ENCODE measurements around the gene PNMA3. TPM values are rescaled to one million over a fixed set of nuclear protein-coding genes. Genes with fewer than 3 reads are reported as not detected.
"Not testable (repeated sequence)": the region's sequence is repeated elsewhere in the genome, so short reads cannot be mapped to it uniquely, and the experiment has no call there.

The PNMA3 gene
- total RNA-seq (1.7 TPM), polyA plus RNA-seq (ENCODE audit: insufficient read depth, low read depth, low replicate concordance) (4.3 TPM)
- long read RNA-seq, donor 1, partial matches to known transcripts, result 7 of 11 reads
- long read RNA-seq, donor 1, other reads (novel, unspliced or antisense), result 0 of 11 reads
- long read RNA-seq, donor 2, partial matches to known transcripts, result 11 of 16 reads
- long read RNA-seq, donor 2, other reads (novel, unspliced or antisense), result 0 of 16 reads
- long read RNA-seq, donor 3, transcript PNMA3-202 (1 exons, 1,432 nt), result major isoform, 8 of 15 reads
- long read RNA-seq, donor 3, partial matches to known transcripts, result 7 of 15 reads
- long read RNA-seq, donor 3, other reads (novel, unspliced or antisense), result 0 of 15 reads
- long read RNA-seq, donor 4, partial matches to known transcripts, result 0 of 4 reads
- long read RNA-seq, donor 4, other reads (novel, unspliced or antisense), result 0 of 4 reads
- long read RNA-seq, donor 5, result 0 reads
- long read RNA-seq, donor 6, result 0 reads
- long read RNA-seq, donor 7, partial matches to known transcripts, result 1 of 2 reads
- long read RNA-seq, donor 7, other reads (novel, unspliced or antisense), result 1 of 2 reads
- long read RNA-seq, donor 8, partial matches to known transcripts, result 0 of 3 reads
- long read RNA-seq, donor 8, other reads (novel, unspliced or antisense), result 0 of 3 reads
- long read RNA-seq, donor 9, partial matches to known transcripts, result 0 of 1 reads
- long read RNA-seq, donor 9, other reads (novel, unspliced or antisense), result 0 of 1 reads
- long read RNA-seq, donor 10, transcript PNMA3-202 (1 exons, 1,432 nt), result major isoform, 7 of 8 reads
- long read RNA-seq, donor 10, partial matches to known transcripts, result 0 of 8 reads
- long read RNA-seq, donor 10, other reads (novel, unspliced or antisense), result 0 of 8 reads

- Histone ChIP-seq H3K9ac (ENCODE audit: low read length in 3 of 3) (no peak within 1 kb of the TSS), H3K27me3 (ENCODE audit: control insufficient read depth, insufficient read depth, low read length) (no peaks in the 10 kb centered on the region), H3K27ac (ENCODE audit: low read depth in 2 of 2, low read length in 2 of 2) (no peak within 1 kb of the TSS), H3K9me3 (ENCODE audit: control insufficient read depth in 2 of 3, insufficient read depth in 1 of 3, low read length in 3 of 3) (peaks cover 0 to 2% (median 0%) of the 10 kb centered on the region in 3 donors), H3K36me3 (ENCODE audit: control insufficient read depth in 2 of 3, insufficient read depth in 3 of 3, low read length in 3 of 3) (no peaks in the 10 kb centered on the region), H3K4me1 (ENCODE audit: control insufficient read depth in 2 of 3, insufficient read depth in 2 of 3, low read depth in 1 of 3, low read length in 3 of 3) (no peaks in the 10 kb centered on the region), H3K4me3 (ENCODE audit: low read length in 3 of 3) (peak within 1 kb of the TSS in 2 of 3 donors; percentile 3 to 32)
- peak; percentile 42 to 73 (median 66) for DNase-seq
- intact Hi-C loops (cut with DNase I), result no loop called here
- no peak for TF ChIP-seq CTCF (IDR thresholded peaks at IDR 0.05; ENCODE audit: borderline replicate concordance, extremely low read depth, insufficient read depth)
- no peak for FAIRE-seq
Observed at GRCh38 chrX:153055871-153056749, at the start of gene PNMA3. TSS of gene PNMA3 (plus strand) at chrX:153056470. CDS start at chrX:153057056, 586 bp downstream.

- H3K9me3 ChIP-seq (ENCODE audit: control insufficient read depth in 2 of 3, insufficient read depth in 1 of 3, low read length in 3 of 3); DNase-seq; H3K27ac ChIP-seq (ENCODE audit: low read depth in 2 of 2, low read length in 2 of 2); FAIRE-seq; H3K27me3 ChIP-seq (ENCODE audit: control insufficient read depth, insufficient read depth, low read length); H3K4me3 ChIP-seq (ENCODE audit: low read length in 3 of 3); H3K9ac ChIP-seq (ENCODE audit: low read length in 3 of 3); intact Hi-C loops (cut with DNase I); H3K36me3 ChIP-seq (ENCODE audit: control insufficient read depth in 2 of 3, insufficient read depth in 3 of 3, low read length in 3 of 3); H3K4me1 ChIP-seq (ENCODE audit: control insufficient read depth in 2 of 3, insufficient read depth in 2 of 3, low read depth in 1 of 3, low read length in 3 of 3): not testable (repeated sequence)
Observed at GRCh38 chrX:153017174-153017573, 39.1 kb upstream of the PNMA3 start.

GRCh38 chrX:153019166-153019565 is 37.1 kb upstream of the PNMA3 start:
- TF ChIP-seq CTCF (IDR thresholded peaks at IDR 0.05; ENCODE audit: borderline replicate concordance, extremely low read depth, insufficient read depth), result no peak
- no peaks in the 10 kb centered on the region for H3K27me3 ChIP-seq (ENCODE audit: control insufficient read depth, insufficient read depth, low read length)
- intact Hi-C loops (cut with DNase I), result no loop called here
- H3K9ac ChIP-seq (ENCODE audit: low read length in 3 of 3), result no peak overlapping the region
- no peak for FAIRE-seq
- no peaks in the 10 kb centered on the region for H3K36me3 ChIP-seq (ENCODE audit: control insufficient read depth in 2 of 3, insufficient read depth in 3 of 3, low read length in 3 of 3)
- no peak for DNase-seq
- H3K9me3 ChIP-seq (ENCODE audit: control insufficient read depth in 2 of 3, insufficient read depth in 1 of 3, low read length in 3 of 3), result peaks cover 0 to 2% (median 0%) of the 10 kb centered on the region in 3 donors
- H3K27ac ChIP-seq (ENCODE audit: low read depth in 2 of 2, low read length in 2 of 2), result no peak overlapping the region
- no peak overlapping the region for H3K4me3 ChIP-seq (ENCODE audit: low read length in 3 of 3)
- H3K4me1 ChIP-seq (ENCODE audit: control insufficient read depth in 2 of 3, insufficient read depth in 2 of 3, low read depth in 1 of 3, low read length in 3 of 3), result no peaks in the 10 kb centered on the region

GRCh38 chrX:153026501-153026900 is 29.8 kb upstream of the PNMA3 start:
- FAIRE-seq; H3K4me1 ChIP-seq (ENCODE audit: control insufficient read depth in 2 of 3, insufficient read depth in 2 of 3, low read depth in 1 of 3, low read length in 3 of 3); DNase-seq; intact Hi-C loops (cut with DNase I); H3K4me3 ChIP-seq (ENCODE audit: low read length in 3 of 3); H3K27me3 ChIP-seq (ENCODE audit: control insufficient read depth, insufficient read depth, low read length); H3K9ac ChIP-seq (ENCODE audit: low read length in 3 of 3); H3K36me3 ChIP-seq (ENCODE audit: control insufficient read depth in 2 of 3, insufficient read depth in 3 of 3, low read length in 3 of 3); H3K27ac ChIP-seq (ENCODE audit: low read depth in 2 of 2, low read length in 2 of 2); H3K9me3 ChIP-seq (ENCODE audit: control insufficient read depth in 2 of 3, insufficient read depth in 1 of 3, low read length in 3 of 3): not testable (repeated sequence)

- not testable (repeated sequence) for H3K27ac ChIP-seq (ENCODE audit: low read depth in 2 of 2, low read length in 2 of 2)
Observed at GRCh38 chrX:153028487-153028886, 27.8 kb upstream of the PNMA3 start.

More at GRCh38 chrX:153028487-153028886, 27.8 kb upstream of the PNMA3 start:
- FAIRE-seq; DNase-seq; H3K9me3 ChIP-seq (ENCODE audit: control insufficient read depth in 2 of 3, insufficient read depth in 1 of 3, low read length in 3 of 3); H3K4me3 ChIP-seq (ENCODE audit: low read length in 3 of 3); H3K4me1 ChIP-seq (ENCODE audit: control insufficient read depth in 2 of 3, insufficient read depth in 2 of 3, low read depth in 1 of 3, low read length in 3 of 3); H3K36me3 ChIP-seq (ENCODE audit: control insufficient read depth in 2 of 3, insufficient read depth in 3 of 3, low read length in 3 of 3); intact Hi-C loops (cut with DNase I); H3K9ac ChIP-seq (ENCODE audit: low read length in 3 of 3); H3K27me3 ChIP-seq (ENCODE audit: control insufficient read depth, insufficient read depth, low read length): not testable (repeated sequence)
